Right atrium auricular region (tissue), 2 donors: Measurements from ENCODE around the gene PLEKHO2. TPM values are rescaled to one million over a fixed set of nuclear protein-coding genes. Genes with fewer than 3 reads are reported as not detected.
"Not testable (repeated sequence)": the region's sequence is repeated elsewhere in the genome, so short reads cannot be mapped to it uniquely, and the experiment has no call there.

ENCODE experiments used
- DNase-seq: peaks from one replicate; pipeline ENCODE4 v3.0.0-alpha.2; 2019; ENCODE audit warnings: low spot score
- H3K27ac ChIP-seq, 2 donors: fragments of 200-600 bp; sonication (generic); 1 replicate in 1 of 2; 2 replicates in 1 of 2; pipeline ENCODE4 v1.5.1; 2016 to 2019
- H3K27me3 ChIP-seq, 2 donors: fragments of 200-600 bp; sonication (generic); one replicate each; pipeline versions ENCODE4 v1.5.1 to v1.6.0; 2017 to 2019
- H3K36me3 ChIP-seq: fragments of 200-600 bp; sonication (generic); one replicate; pipeline ENCODE4 v1.5.1; 2016
- H3K4me1 ChIP-seq, 2 donors: fragments of 200-600 bp; sonication (generic); one replicate each; pipeline versions ENCODE4 v1.5.1 to v1.6.0; 2017 to 2019
- H3K4me3 ChIP-seq, 2 donors: fragments of 200-600 bp; sonication (generic); 1 replicate in 1 of 2; 2 replicates in 1 of 2; pipeline ENCODE4 v1.5.1; 2017 to 2019; ENCODE audit warnings: mild to moderate bottlenecking in 1 of 2, moderate library complexity in 1 of 2
- H3K9me3 ChIP-seq, 2 donors: fragments of 200-600 bp; sonication (generic); one replicate each; pipeline ENCODE4 v1.5.1; 2019
- CTCF ChIP-seq, 2 donors: fragments of 200-600 bp; sonication (generic); IDR thresholded peaks; one replicate each; pipeline ENCODE4 v1.5.1; 2019; ENCODE audit warnings: antibody characterized with exemption in 2 of 2
- total RNA-seq, 2 donors: library from RNA; depleted of rRNA; stranded (reverse); fragments of >200 nt; gene quantifications; one replicate each; pipeline ENCODE4 v1.1.0, GENCODE V29; 2016

Gene PLEKHO2
- total RNA-seq, 2 donors from 2014 or later = 6.3 to 19.4 TPM

- peak; percentile 82 for DNase-seq
- Histone ChIP-seq H3K9me3 (no peaks in the 10 kb centered on the region), H3K27ac (no peak overlapping the region), H3K36me3 (no peaks in the 10 kb centered on the region), H3K4me3 (no peak overlapping the region), H3K27me3 (no peaks in the 10 kb centered on the region), H3K4me1 (peaks cover 0 to 25% of the 10 kb centered on the region in 2 donors)
- TF ChIP-seq CTCF (IDR thresholded peaks at IDR 0.05) = peak; percentile 76 to 97
These were observed 31.8 kb upstream of the PLEKHO2 start for GRCh38 chr15:64809649-64810496.

- Histone ChIP-seq H3K4me1 (peaks cover 0 to 25% of the 10 kb centered on the region in 2 donors), H3K27me3 (no peaks in the 10 kb centered on the region), H3K4me3 (no peak overlapping the region), H3K27ac (no peak overlapping the region), H3K9me3 (no peaks in the 10 kb centered on the region), H3K36me3 (no peaks in the 10 kb centered on the region)
- no peak for TF ChIP-seq CTCF (IDR thresholded peaks at IDR 0.05)
- DNase-seq = no peak
These were observed 31.0 kb upstream of the PLEKHO2 start for GRCh38 chr15:64810497-64811326.

GRCh38 chr15:64813075-64813474 lies 28.6 kb upstream of the PLEKHO2 start:
- DNase-seq = no peak
- no peak for TF ChIP-seq CTCF (IDR thresholded peaks at IDR 0.05)
- Histone ChIP-seq H3K27me3 (no peaks in the 10 kb centered on the region), H3K4me3 (no peak overlapping the region), H3K27ac (no peak overlapping the region), H3K9me3 (no peaks in the 10 kb centered on the region), H3K36me3 (no peaks in the 10 kb centered on the region), H3K4me1 (peaks cover 0 to 15% of the 10 kb centered on the region in 2 donors)

GRCh38 chr15:64814283-64814682 lies 27.4 kb upstream of the PLEKHO2 start:
- H3K9me3 ChIP-seq, H3K4me3 ChIP-seq, DNase-seq, H3K27ac ChIP-seq, H3K27me3 ChIP-seq, H3K36me3 ChIP-seq: not testable (repeated sequence)
- H3K4me1 ChIP-seq = peaks cover 0 to 15% of the 10 kb centered on the region in 2 donors

- peaks cover 0 to 11% of the 10 kb centered on the region in 2 donors for H3K4me1 ChIP-seq
- not testable (repeated sequence) for H3K4me3 ChIP-seq, DNase-seq, H3K27me3 ChIP-seq, H3K36me3 ChIP-seq, H3K27ac ChIP-seq, H3K9me3 ChIP-seq
These were observed 26.8 kb upstream of the PLEKHO2 start for GRCh38 chr15:64814965-64815364.

- Histone ChIP-seq H3K9me3 (no peaks in the 10 kb centered on the region), H3K4me3 (no peak overlapping the region), H3K4me1 (peaks cover 0 to 7% of the 10 kb centered on the region in 2 donors), H3K27ac (no peak overlapping the region), H3K36me3 (no peaks in the 10 kb centered on the region), H3K27me3 (no peaks in the 10 kb centered on the region)
- DNase-seq = no peak
- no peak for TF ChIP-seq CTCF (IDR thresholded peaks at IDR 0.05)
These were observed 25.3 kb upstream of the PLEKHO2 start for GRCh38 chr15:64816452-64816851.
